ENCODE data around the gene ATP10A.
A peak's percentile ranks its signal among the peaks of the same experiment; 100 is the strongest.

Gene ATP10A

GRCh38 chr15:25863111-25863967, at the start of gene ATP10A:
TSS of gene ATP10A (minus strand) at chr15:25863327. CDS start at chr15:25863096, 231 bp downstream.
- FAIRE-seq (no peak), DNase-seq (ENCODE audit: low spot score) (no peak)

DNA sequence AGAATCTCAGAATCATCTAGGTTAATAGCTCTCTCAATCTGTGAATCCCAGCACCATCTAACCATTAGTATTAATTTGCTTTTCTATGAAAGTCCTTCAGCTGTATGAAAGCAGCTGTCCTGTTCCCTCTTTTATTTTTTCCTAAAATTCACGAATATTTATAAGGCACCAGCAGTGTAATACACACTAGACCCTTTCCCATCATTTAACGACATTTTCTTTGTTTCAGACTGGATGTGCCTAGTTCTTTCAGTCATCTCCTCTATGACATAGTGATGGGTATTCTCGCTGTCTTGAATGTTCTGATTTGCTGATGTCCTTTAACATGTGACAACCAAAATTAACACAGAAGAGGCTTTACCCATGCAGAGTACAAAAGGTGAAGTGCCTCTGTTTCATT, 48.9 kb upstream of the ATP10A start:
- peak; percentile 9 for FAIRE-seq

DNA sequence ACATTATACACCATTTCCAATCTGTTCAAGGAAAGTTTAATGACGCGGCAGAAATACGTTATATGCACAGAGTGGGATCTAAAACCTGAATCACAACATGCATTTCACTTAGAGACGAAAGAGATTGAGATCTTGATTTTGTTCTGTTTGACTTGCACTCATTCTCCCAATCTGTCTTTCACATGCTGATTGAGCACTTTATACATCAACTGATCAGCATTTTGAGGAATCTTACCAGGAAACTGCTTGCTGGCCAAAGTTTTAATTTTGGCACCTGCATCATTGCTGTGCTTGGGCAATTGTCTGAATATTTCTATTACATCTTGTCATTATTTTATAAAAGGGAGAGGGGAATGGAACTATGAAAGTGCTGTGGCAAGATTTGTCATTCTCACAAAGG, 47.7 kb upstream of the ATP10A start:
- FAIRE-seq = no peak

More for the DNA sequence above, 48.9 kb upstream of the ATP10A start:
- DNase-seq (ENCODE audit: low spot score) = no peak

DNA sequence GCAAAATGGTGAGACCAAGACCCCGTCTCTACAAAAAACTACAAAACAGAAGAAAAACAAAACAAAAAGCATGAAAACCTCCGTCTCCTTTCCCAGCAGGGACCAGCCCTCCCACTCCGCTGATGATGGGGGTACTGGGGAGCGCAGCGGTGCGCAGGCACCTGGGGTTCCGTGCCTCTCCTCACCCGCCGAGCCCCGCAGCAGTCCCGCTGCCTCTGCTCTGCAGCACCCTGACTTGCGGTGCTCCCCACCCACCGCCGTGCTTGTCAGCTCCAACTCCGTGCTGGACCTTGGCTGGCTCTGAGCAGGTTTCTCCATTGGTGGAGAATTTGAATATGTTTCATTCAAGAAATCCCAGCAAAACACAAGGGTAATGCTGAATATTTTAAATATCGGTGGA, 46.7 kb upstream of the ATP10A start:
- no peak for DNase-seq (ENCODE audit: low spot score)
- FAIRE-seq = no peak

More for the DNA sequence above, 47.7 kb upstream of the ATP10A start:
- DNase-seq (ENCODE audit: low spot score) = no peak

DNA sequence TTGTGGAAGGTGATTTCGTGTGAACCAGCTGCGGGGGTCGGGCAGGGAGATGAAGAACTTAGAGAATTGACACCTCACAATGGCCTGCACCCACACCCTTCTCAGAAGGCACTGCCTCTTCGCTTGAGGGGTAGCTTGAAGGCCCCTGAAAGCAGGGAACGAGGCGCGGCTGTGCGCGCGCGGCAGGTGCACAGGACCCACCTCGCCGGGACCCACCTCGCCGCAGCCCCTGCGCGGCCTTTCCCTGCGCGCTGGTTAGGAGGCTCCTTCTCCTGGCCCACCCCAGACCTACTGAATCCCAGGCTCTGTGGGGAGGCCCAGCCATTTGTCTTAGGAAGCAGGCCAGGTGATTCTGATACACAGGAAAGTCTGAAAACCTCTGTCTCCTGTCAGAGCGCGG, 46.2 kb upstream of the ATP10A start:
- DNase-seq (ENCODE audit: low spot score) (no peak), FAIRE-seq (no peak)

GRCh38 chr15:25905140-25905539, 42.0 kb upstream of the ATP10A start:
- no peak for DNase-seq (ENCODE audit: low spot score)
- FAIRE-seq = no peak

DNA sequence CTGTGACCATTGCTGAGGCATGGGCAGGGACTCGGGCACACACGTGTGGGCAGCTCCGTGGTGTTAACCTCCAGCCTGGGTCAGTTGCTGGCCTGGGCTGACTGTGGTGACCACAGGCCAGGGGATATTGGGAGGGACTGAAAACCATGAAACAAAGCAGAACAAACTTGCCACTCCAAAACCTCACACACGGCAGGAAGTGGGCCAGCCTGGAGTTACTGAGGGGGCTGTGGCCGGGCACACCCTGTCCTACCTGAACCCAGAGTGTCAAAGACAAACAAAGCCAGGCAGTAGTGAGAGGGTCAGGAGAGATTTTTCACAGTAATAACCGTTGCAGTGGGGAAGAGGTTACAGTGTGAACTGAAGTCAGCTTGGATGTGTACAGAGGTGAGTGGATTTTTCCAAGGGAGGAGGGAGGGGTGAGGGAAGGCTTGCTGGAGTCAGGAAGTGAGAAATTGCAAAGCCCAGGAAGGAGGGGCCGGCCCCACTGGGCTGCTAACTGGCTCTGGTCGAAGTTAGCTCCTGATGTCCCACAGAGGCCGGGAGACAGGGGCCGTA, 40.0 kb upstream of the ATP10A start:
- FAIRE-seq = no peak

DNA sequence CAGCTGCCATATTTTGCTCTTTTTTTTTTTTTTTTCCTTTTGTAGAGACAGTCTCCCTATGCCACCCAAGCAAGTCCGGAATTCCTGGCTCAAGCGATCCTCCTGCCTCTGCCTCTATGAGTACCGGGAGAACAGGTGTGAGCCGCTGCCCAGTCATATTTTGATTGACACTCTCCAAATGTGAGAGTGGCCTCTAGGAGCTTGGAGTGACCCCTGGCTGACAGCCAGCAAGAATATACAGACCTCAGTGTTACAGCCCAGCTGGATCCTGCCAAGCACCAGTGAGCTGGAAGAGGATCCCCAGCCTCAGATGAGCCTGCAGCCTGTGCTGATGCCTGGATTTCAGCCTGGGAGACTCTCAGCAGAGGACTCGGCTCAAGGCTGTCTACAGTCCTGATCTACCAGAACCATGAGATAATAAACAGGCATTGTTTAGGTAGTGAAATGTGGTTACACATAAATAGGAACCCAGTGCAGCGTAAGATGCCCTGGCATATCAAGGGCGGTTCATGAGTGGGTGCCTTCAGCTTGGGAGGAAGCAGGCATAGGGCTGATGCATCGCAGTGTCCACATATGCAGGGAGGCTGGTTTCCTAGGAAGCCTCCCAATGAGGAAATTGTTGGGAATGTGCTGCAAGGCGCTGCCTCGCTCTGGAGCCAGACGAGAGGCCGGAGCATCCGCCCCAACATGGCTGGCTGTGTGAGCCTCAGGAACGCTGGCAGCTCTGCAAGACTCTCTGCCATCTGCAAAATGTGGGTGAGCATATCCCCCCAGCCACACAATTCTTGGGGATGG, 38.9 kb upstream of the ATP10A start:
- FAIRE-seq (no peak), DNase-seq (ENCODE audit: low spot score) (no peak)

More for the DNA sequence above, 40.0 kb upstream of the ATP10A start:
- DNase-seq (ENCODE audit: low spot score) = peak; percentile 40

- no peak for FAIRE-seq
- peak; percentile 33 for DNase-seq (ENCODE audit: low spot score)
Observed at GRCh38 chr15:25900901-25901300, 37.8 kb upstream of the ATP10A start.

GRCh38 chr15:25900431-25900830, 37.3 kb upstream of the ATP10A start:
- FAIRE-seq = no peak

GRCh38 chr15:25899870-25900269, 36.7 kb upstream of the ATP10A start:
- DNase-seq (ENCODE audit: low spot score) (no peak), FAIRE-seq (no peak)

More at GRCh38 chr15:25900431-25900830, 37.3 kb upstream of the ATP10A start:
- no peak for DNase-seq (ENCODE audit: low spot score)

- no peak for DNase-seq (ENCODE audit: low spot score)
- no peak for FAIRE-seq
Observed at GRCh38 chr15:25897658-25898057, 34.5 kb upstream of the ATP10A start.

DNA sequence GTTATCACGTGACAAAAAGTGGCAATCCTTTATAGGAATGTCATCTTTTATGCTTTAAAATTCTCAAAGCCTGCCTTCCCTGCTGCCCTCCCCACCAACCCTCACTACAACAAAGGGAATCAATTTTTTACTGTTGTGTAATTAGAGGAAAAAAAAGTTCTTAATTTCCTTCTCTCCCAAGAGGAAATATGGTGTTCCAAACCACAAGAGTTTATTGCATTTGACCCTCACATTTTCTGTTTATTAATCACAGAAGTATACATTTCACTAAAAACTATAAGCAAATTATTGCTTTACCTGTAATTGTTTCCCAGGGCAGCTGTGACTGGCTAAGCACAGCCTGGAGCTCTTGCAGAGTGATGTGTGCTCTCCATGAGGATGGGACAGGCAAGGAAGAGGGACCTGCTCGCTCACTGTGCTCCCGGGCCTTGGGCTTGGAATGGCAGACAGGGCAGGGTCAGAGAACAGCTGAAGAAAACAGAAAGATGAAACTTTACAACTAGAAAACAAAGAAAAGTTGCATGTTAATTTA, 31.3 kb upstream of the ATP10A start:
- FAIRE-seq (no peak), DNase-seq (ENCODE audit: low spot score) (no peak)

DNA sequence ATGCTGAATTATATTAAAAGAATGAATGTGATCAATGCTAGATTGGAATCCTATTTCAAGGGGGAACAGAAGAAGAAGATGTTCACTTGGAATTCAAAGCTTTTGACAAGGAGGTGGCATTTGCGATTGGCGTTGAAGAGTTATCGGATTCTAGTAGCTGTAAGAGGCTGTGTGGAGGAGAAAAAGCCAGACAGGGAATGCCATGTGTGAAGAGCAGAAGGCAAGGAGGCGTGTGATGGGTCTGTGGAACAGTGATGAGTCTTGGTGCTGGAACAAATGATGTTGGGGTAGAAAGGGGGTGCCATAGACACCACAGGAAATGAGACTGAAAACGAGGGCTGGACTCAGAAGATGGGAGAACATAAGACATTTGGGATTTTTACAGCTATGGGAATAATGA, 30.5 kb upstream of the ATP10A start:
- FAIRE-seq (no peak), DNase-seq (ENCODE audit: low spot score) (no peak)

GRCh38 chr15:25892126-25892525, 29.0 kb upstream of the ATP10A start:
- DNase-seq (ENCODE audit: low spot score) = peak; percentile 70
- no peak for FAIRE-seq

DNA sequence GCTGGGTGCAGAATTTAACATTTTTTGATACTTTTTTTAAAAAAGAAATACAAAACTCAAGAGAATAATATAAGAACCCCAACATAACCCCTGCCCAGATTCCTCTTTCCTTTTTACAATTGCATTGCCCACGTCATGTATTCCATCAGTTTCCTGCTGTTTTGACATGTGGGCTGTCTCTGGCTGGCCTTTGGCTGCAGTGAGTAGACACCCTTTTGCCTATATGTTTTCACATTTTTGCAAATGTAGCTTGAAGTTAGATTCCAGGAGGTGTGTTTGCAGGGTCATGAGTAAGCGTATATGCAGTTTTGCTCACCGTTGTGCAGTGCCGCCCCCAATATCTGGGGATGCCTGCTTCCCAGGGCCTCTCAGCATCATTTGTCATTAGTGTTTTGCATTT, 28.0 kb upstream of the ATP10A start:
- FAIRE-seq (no peak), DNase-seq (ENCODE audit: low spot score) (no peak)

GRCh38 chr15:25890529-25890928, 27.4 kb upstream of the ATP10A start:
- DNase-seq (ENCODE audit: low spot score) (no peak), FAIRE-seq (no peak)

- no peak for DNase-seq (ENCODE audit: low spot score)
- no peak for FAIRE-seq
Observed at GRCh38 chr15:25887870-25888269, 24.7 kb upstream of the ATP10A start.

DNA sequence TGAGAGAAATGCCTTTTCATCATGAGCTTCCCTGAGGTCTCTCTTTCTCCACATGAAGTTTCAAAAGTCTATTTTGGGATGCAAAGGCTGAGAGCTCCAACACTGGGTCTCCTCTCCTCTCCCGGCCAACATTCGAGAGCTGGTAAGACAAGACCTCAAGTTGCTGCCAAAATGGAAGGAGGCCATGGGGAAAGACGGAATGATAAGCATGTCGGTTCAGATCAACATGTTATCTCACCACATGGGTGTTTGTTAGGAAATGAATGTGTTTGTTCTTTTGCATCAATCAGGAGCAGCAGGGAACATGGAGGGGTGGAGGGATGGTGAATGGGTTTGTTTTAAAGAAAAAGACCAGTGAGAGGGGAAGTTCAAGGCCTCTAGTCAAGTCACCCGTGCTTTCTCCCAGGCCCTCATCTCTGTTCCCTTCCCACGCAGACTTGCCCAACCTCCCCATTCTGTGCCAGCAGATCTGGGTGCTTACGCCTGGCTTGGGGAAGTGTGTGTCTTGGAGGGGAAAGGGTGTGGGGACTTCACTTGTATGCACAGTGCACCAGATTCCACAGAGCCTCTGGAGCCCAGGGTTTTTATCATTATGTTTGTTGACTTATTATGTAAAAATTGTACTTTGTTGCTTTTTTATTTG, 23.5 kb upstream of the ATP10A start:
- DNase-seq (ENCODE audit: low spot score) = no peak
- FAIRE-seq = peak; percentile 44

DNA sequence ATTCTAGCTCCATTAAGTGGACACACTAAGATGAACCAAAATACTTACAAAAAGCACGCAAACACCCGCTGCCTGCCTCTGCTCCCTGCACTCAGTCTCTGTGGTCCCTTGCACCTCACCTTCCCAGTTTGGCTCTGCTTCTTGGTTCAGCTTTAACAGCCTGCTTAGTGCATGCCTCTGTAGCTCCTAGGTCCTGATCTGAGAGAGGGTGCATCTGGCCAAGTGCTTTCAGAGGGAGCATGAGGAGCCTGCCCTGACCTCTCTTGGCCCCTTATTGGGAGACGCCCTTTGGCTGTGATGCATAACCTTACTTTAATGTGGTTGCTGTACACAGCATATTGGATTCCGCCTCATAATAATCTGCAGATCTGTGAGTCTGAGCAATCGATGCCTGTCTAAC, 21.2 kb upstream of the ATP10A start:
- FAIRE-seq (no peak), DNase-seq (ENCODE audit: low spot score) (no peak)

Measured in urothelium cell line (cell line).